Measurements from ENCODE around the gene SGSM2.

DNA sequence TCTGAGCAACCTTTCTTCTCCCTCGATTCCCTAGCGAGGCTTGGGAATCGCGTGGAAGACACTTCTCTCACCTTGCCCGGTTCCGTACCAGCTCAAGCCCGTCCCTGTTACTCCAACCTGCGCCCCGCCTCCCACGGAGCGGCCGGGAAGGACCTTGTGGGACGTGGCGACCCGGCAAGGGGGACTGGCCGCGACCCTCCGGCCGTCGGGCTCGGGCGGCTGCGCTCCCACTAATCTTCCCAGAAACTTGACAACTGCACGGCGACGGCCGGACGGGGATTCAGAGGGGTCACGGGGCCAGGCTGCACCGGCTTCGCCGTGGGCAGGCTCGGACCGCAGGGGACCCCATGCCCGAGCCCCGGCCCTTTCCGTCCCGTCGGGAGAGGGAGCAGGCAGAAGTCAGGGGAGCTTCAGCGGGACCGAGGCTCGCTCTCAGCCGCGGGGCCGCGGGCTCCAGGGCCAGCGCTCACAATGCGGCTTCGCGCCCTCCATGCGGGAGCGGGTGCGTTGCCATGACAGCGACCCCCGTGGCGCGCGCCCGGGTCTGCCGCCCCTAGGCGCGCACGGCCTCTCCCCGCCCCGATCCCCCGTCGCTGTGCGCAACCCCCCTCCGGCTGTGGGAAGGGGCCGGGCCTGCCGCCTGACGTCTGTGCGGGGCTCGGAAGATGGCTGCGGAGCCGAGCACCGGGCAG, at the start of gene SGSM2:
- TF ChIP-seq ISL1 (CRISPR knock-in tag; IDR thresholded peaks at IDR 0.05) = no peak
- TF ChIP-seq, protein P1, sequence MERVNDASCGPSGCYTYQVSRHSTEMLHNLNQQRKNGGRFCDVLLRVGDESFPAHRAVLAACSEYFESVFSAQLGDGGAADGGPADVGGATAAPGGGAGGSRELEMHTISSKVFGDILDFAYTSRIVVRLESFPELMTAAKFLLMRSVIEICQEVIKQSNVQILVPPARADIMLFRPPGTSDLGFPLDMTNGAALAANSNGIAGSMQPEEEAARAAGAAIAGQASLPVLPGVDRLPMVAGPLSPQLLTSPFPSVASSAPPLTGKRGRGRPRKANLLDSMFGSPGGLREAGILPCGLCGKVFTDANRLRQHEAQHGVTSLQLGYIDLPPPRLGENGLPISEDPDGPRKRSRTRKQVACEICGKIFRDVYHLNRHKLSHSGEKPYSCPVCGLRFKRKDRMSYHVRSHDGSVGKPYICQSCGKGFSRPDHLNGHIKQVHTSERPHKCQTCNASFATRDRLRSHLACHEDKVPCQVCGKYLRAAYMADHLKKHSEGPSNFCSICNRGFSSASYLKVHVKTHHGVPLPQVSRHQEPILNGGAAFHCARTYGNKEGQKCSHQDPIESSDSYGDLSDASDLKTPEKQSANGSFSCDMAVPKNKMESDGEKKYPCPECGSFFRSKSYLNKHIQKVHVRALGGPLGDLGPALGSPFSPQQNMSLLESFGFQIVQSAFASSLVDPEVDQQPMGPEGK (CRISPR knock-in tag; IDR thresholded peaks at IDR 0.05; ENCODE audit: borderline replicate concordance) = no peak
